Sigmoid colon (tissue), 7 donors: ENCODE results near the gene PPM1A. TPM values are rescaled to one million over a fixed set of nuclear protein-coding genes. Genes with fewer than 3 reads are reported as not detected.
"Not testable (repeated sequence)": the region's sequence is repeated elsewhere in the genome, so short reads cannot be mapped to it uniquely, and the experiment has no call there.

Experiments
- DNase-seq: peaks from one replicate; pipeline ENCODE4 v3.0.0-alpha.2; 2019
- H3K27ac ChIP-seq, 4 donors: fragments of 200-600 bp; sonication (generic); one replicate each; pipeline ENCODE4 v1.5.1; 2016 to 2019; ENCODE audit warnings: mild to moderate bottlenecking in 1 of 4
- H3K27me3 ChIP-seq, 3 donors: fragments of 200-600 bp; sonication (generic); one replicate each; pipeline ENCODE4 v1.5.1; 2019; ENCODE audit warnings: mild to moderate bottlenecking in 1 of 3
- H3K36me3 ChIP-seq, 4 donors: fragments of 200-600 bp; sonication (generic); one replicate each; pipeline ENCODE4 v1.5.1; 2016 to 2019
- H3K4me1 ChIP-seq, 4 donors: fragments of 200-600 bp; sonication (generic); one replicate each; pipeline ENCODE4 v1.5.1; 2017 to 2019
- H3K4me3 ChIP-seq, 4 donors: fragments of 200-600 bp; sonication (generic); one replicate each; pipeline ENCODE4 v1.5.1; 2017 to 2019; ENCODE audit warnings: mild to moderate bottlenecking in 2 of 4, moderate library complexity in 1 of 4
- H3K9me3 ChIP-seq, 4 donors: fragments of 200-600 bp in 3 of 4; sonication (generic) in 3 of 4; one replicate each; pipeline versions ENCODE4 v1.5.1 to v1.6.1; 2013 to 2019
- CTCF ChIP-seq, 4 experiments: fragments of 450-650 bp in 3 of 4; fragments of 200-600 bp in 1 of 4; IDR thresholded peaks; one replicate each; pipeline ENCODE4 v1.5.1; 2016 to 2019; ENCODE audit warnings: antibody characterized with exemption in 4 of 4, mild to moderate bottlenecking in 3 of 4, moderate library complexity in 2 of 4
- EP300 ChIP-seq, 4 donors: sonication (generic); formaldehyde crosslinking; IDR thresholded peaks; one replicate each; pipeline ENCODE4 v1.6.1; 2017; ENCODE audit warnings: antibody characterized with exemption in 4 of 4
- POLR2A ChIP-seq, 2 donors: fragments of 450-650 bp; IDR thresholded peaks; one replicate each; pipeline ENCODE4 v1.6.1; 2016; ENCODE audit warnings: antibody characterized with exemption in 2 of 2, mild to moderate bottlenecking in 2 of 2, moderate library complexity in 2 of 2
- POLR2AphosphoS5 ChIP-seq, 4 donors: sonication (generic); formaldehyde crosslinking; IDR thresholded peaks; one replicate each; pipeline ENCODE4 v1.6.1; 2017; ENCODE audit warnings: antibody characterized with exemption in 4 of 4
- WGBS, 2 donors: extraction: QIAGEN DNeasy Blood & Tissue Kit; methylation state at CpG; one replicate each; pipeline ENCODE4 v1.1.7; 2013; 5-methylcytosine and 5-hydroxymethylcytosine counted together
- intact Hi-C: fragments of 100-400 bp; cut with DNase I; formaldehyde crosslinking; loops from one replicate; pipeline ENCODE4 v1.15.1; 2023
- polyA plus RNA-seq, 3 donors: library from polyadenylated mRNA; stranded (reverse); fragments of 200-250 nt; gene quantifications; one replicate each; pipeline ENCODE4 v1.2.3, GENCODE V29; 2013
- total RNA-seq, 4 donors: library from RNA; depleted of rRNA; stranded (reverse); fragments of >200 nt; gene quantifications; one replicate each; pipeline ENCODE4 v1.1.0, GENCODE V29; 2016
- donor health status: healthy with polysubstance abuse.
- donor health status: Bipolar disorder and iron deficiency.
- donor health status: healthy.

Gene PPM1A
- total and polyA plus RNA-seq, 7 donors = 34.9 to 116 (median 55.6) TPM

GRCh38 chr14:60313093-60313492, 64.1 kb downstream of the PPM1A start:
- Histone ChIP-seq H3K4me1 (no peaks in the 10 kb centered on the region), H3K9me3 (no peaks in the 10 kb centered on the region), H3K36me3 (no peaks in the 10 kb centered on the region), H3K27ac (no peak overlapping the region), H3K4me3 (no peak overlapping the region), H3K27me3 (no peaks in the 10 kb centered on the region)
- TF ChIP-seq POLR2A (IDR thresholded peaks at IDR 0.05) (no peak), CTCF (IDR thresholded peaks at IDR 0.05) (no peak), POLR2AphosphoS5 (IDR thresholded peaks at IDR 0.05) (no peak), EP300 (IDR thresholded peaks at IDR 0.05) (no peak)
- DNase-seq = no peak
- intact Hi-C loops = no loop called here
- WGBS, 2 donors = 70 to 85% methylated on average over 6 of the region's 6 CpGs

- no peak for DNase-seq
- no peak for TF ChIP-seq POLR2A (IDR thresholded peaks at IDR 0.05)
- TF ChIP-seq POLR2AphosphoS5 (IDR thresholded peaks at IDR 0.05) = no peak
- TF ChIP-seq EP300 (IDR thresholded peaks at IDR 0.05) = no peak
- TF ChIP-seq CTCF (IDR thresholded peaks at IDR 0.05) = no peak
- Histone ChIP-seq H3K27me3 (no peaks in the 10 kb centered on the region), H3K27ac (no peak overlapping the region), H3K36me3 (no peaks in the 10 kb centered on the region), H3K4me3 (no peak overlapping the region), H3K4me1 (no peaks in the 10 kb centered on the region), H3K9me3 (no peaks in the 10 kb centered on the region)
- WGBS, 2 donors = 83% methylated on average over 8 of the region's 8 CpGs
- intact Hi-C loops = no loop called here
Measured at GRCh38 chr14:60315196-60315990, 66.4 kb downstream of the PPM1A start.

- no peak for TF ChIP-seq POLR2A (IDR thresholded peaks at IDR 0.05)
- TF ChIP-seq POLR2AphosphoS5 (IDR thresholded peaks at IDR 0.05) = no peak
- no peak for TF ChIP-seq EP300 (IDR thresholded peaks at IDR 0.05)
- TF ChIP-seq CTCF (IDR thresholded peaks at IDR 0.05) = no peak
- 73% methylated on average over 4 of the region's 4 CpGs for WGBS, 2 donors
- Histone ChIP-seq H3K9me3 (no peaks in the 10 kb centered on the region), H3K36me3 (no peaks in the 10 kb centered on the region), H3K4me1 (no peaks in the 10 kb centered on the region), H3K27ac (no peak overlapping the region), H3K4me3 (no peak overlapping the region), H3K27me3 (no peaks in the 10 kb centered on the region)
- DNase-seq = no peak
- intact Hi-C loops = no loop called here
Measured at GRCh38 chr14:60317609-60318008, 68.6 kb downstream of the PPM1A start.

GRCh38 chr14:60320860-60321259, 71.8 kb downstream of the PPM1A start:
- H3K27ac ChIP-seq, DNase-seq, H3K27me3 ChIP-seq, H3K36me3 ChIP-seq, intact Hi-C loops, H3K4me3 ChIP-seq, H3K4me1 ChIP-seq, H3K9me3 ChIP-seq: not testable (repeated sequence)
- WGBS, 2 donors = 86 to 91% methylated on average over 3 of the region's 3 CpGs

- Histone ChIP-seq H3K36me3 (no peaks in the 10 kb centered on the region), H3K4me3 (no peak overlapping the region), H3K27me3 (peaks cover 0 to 11% (median under 1%) of the 10 kb centered on the region in 3 donors), H3K9me3 (no peaks in the 10 kb centered on the region), H3K27ac (no peak overlapping the region), H3K4me1 (peaks cover 0 to 10% (median 7%) of the 10 kb centered on the region in 4 donors)
- intact Hi-C loops = no loop called here
- DNase-seq = no peak
- no peak for TF ChIP-seq EP300 (IDR thresholded peaks at IDR 0.05)
- TF ChIP-seq POLR2AphosphoS5 (IDR thresholded peaks at IDR 0.05) = no peak
- TF ChIP-seq CTCF (IDR thresholded peaks at IDR 0.05) = no peak
- no peak for TF ChIP-seq POLR2A (IDR thresholded peaks at IDR 0.05)
- WGBS, 2 donors = 92 to 93% methylated on average over 14 of the region's 14 CpGs
Measured at GRCh38 chr14:60323199-60323896, 74.3 kb downstream of the PPM1A start.
